CD4-positive, alpha-beta T cell treated with Interleukin-10 for 1 hour (primary cell): ENCODE data around the gene CAPZB.

ENCODE experiments used
- DNase-seq: peaks from one replicate; pipeline ENCODE4 v3.0.0-alpha.2; 2020

The CAPZB gene

GRCh38 chr1:19496527-19496874 is 11.2 kb upstream of the CAPZB start:
- no peak for DNase-seq

- DNase-seq: no peak
Measured at GRCh38 chr1:19495799-19496526, 10.6 kb upstream of the CAPZB start.

GRCh38 chr1:19495000-19495656 is 9.8 kb upstream of the CAPZB start:
- no peak for DNase-seq

GRCh38 chr1:19493547-19493946 is 8.2 kb upstream of the CAPZB start:
- no peak for DNase-seq

GRCh38 chr1:19489996-19490395 is 4.7 kb upstream of the CAPZB start:
- DNase-seq: no peak

- DNase-seq: no peak
Measured at GRCh38 chr1:19488136-19488535, 2.8 kb upstream of the CAPZB start.

- DNase-seq: no peak
Measured at GRCh38 chr1:19484798-19485361, 459 bp downstream of the CAPZB start.

GRCh38 chr1:19484338-19484797 is 971 bp downstream of the CAPZB start:
- no peak for DNase-seq

GRCh38 chr1:19483691-19484090 is 1.6 kb downstream of the CAPZB start:
- DNase-seq: no peak

- DNase-seq: peak; percentile 59
Measured at GRCh38 chr1:19483261-19483660, 2.1 kb downstream of the CAPZB start.

- DNase-seq: no peak
Measured at GRCh38 chr1:19481826-19482398, 3.4 kb downstream of the CAPZB start.

GRCh38 chr1:19480282-19480681 is 5.1 kb downstream of the CAPZB start:
- DNase-seq: no peak

GRCh38 chr1:19479351-19480120 is 5.8 kb downstream of the CAPZB start:
- DNase-seq: no peak

GRCh38 chr1:19478322-19478721 is 7.0 kb downstream of the CAPZB start:
- DNase-seq: no peak

GRCh38 chr1:19477284-19478249 is 7.8 kb downstream of the CAPZB start:
- peak; percentile 62 for DNase-seq

- DNase-seq: peak; percentile 77
Measured at GRCh38 chr1:19476450-19477190, 8.7 kb downstream of the CAPZB start.

GRCh38 chr1:19475296-19475695 is 10.0 kb downstream of the CAPZB start:
- DNase-seq: no peak

- no peak for DNase-seq
Measured at GRCh38 chr1:19472174-19472573, 13.2 kb downstream of the CAPZB start.

- no peak for DNase-seq
Measured at GRCh38 chr1:19469004-19469403, 16.3 kb downstream of the CAPZB start.

- peak; percentile 74 for DNase-seq
Measured at GRCh38 chr1:19468397-19468956, 16.9 kb downstream of the CAPZB start.
